Esophagus squamous epithelium (tissue), 4 donors: ENCODE data around the gene ARFGAP3.

ENCODE experiments used
- POLR2A ChIP-seq, 4 donors: fragments of 450-650 bp; IDR thresholded peaks; one replicate each; pipeline ENCODE4 v1.6.1; 2017; ENCODE audit warnings: antibody characterized with exemption in 4 of 4, mild to moderate bottlenecking in 4 of 4, moderate library complexity in 3 of 4
- TF ChIP-seq, protein P1 (sequence below), 6 experiments: fragments of 450-650 bp in 4 of 6; fragments of 200-600 bp in 2 of 6; sonication (generic) in 2 of 6; IDR thresholded peaks; one replicate each; pipeline ENCODE4 v1.5.1; 2016 to 2019; ENCODE audit warnings: antibody characterized with exemption in 6 of 6, mild to moderate bottlenecking in 4 of 6, moderate library complexity in 4 of 6

GRCh38 chr22:42793848-42794405 is 63.1 kb downstream of the ARFGAP3 start:
- TF ChIP-seq, protein P1, sequence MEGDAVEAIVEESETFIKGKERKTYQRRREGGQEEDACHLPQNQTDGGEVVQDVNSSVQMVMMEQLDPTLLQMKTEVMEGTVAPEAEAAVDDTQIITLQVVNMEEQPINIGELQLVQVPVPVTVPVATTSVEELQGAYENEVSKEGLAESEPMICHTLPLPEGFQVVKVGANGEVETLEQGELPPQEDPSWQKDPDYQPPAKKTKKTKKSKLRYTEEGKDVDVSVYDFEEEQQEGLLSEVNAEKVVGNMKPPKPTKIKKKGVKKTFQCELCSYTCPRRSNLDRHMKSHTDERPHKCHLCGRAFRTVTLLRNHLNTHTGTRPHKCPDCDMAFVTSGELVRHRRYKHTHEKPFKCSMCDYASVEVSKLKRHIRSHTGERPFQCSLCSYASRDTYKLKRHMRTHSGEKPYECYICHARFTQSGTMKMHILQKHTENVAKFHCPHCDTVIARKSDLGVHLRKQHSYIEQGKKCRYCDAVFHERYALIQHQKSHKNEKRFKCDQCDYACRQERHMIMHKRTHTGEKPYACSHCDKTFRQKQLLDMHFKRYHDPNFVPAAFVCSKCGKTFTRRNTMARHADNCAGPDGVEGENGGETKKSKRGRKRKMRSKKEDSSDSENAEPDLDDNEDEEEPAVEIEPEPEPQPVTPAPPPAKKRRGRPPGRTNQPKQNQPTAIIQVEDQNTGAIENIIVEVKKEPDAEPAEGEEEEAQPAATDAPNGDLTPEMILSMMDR (IDR thresholded peaks at IDR 0.05) = no peak
- no peak for TF ChIP-seq POLR2A (IDR thresholded peaks at IDR 0.05)
